LNCAP (cell line): Measurements from ENCODE around the gene ITGB8.

Experiments used
- CTCF ChIP-seq: fragments of 450-650 bp; IDR thresholded peaks from 2 replicates; pipeline ENCODE4 v1.5.1; 2017; ENCODE audit warnings: mild to moderate bottlenecking

The ITGB8 gene

GRCh38 chr7:20402747-20403230, 72.1 kb downstream of the ITGB8 start:
- TF ChIP-seq CTCF, result peak; percentile 64

- no peak for TF ChIP-seq CTCF
These were observed 72.6 kb downstream of the ITGB8 start for GRCh38 chr7:20403331-20403730.

- no peak for TF ChIP-seq CTCF
These were observed 73.6 kb downstream of the ITGB8 start for GRCh38 chr7:20404320-20404719.

GRCh38 chr7:20407585-20408466, 77.1 kb downstream of the ITGB8 start:
- TF ChIP-seq CTCF, result no peak

- no peak for TF ChIP-seq CTCF
These were observed 77.7 kb downstream of the ITGB8 start for GRCh38 chr7:20408467-20408826.

GRCh38 chr7:20409961-20410360, 79.3 kb downstream of the ITGB8 start:
- TF ChIP-seq CTCF, result no peak

GRCh38 chr7:20411372-20411771, 80.7 kb downstream of the ITGB8 start:
- no peak for TF ChIP-seq CTCF
